Measurements from ENCODE around the gene MAP3K8.

DNA sequence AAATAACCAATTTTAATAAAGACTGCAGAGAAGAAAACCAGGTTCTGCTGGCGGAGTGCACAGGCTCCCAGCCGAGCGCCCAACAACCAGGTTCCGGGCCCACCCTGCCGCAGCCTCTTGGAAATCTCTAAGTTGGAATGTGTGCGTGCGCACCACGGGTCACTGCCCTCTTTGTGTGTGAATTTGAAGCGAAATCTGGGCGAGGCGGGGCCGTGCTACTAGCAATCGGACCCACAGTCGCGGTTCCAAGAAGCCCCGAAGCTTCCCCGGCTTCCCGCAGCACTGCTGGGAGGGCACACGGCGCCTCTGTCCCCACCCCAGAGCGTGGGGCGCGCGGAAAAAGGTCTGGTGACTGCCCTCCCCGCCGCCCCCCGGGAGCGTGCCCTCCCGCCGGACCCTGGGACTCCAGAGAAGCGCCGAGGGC lies 666 bp upstream of the MAP3K8 start:
- TF ChIP-seq CTCF (IDR thresholded peaks at IDR 0.05) (no peak), MYBL2 (CRISPR knock-in tag; IDR thresholded peaks at IDR 0.05) (no peak), JUN (CRISPR knock-in tag; IDR thresholded peaks at IDR 0.05) (no peak), NFE2L1 (CRISPR knock-in tag; IDR thresholded peaks at IDR 0.05) (no peak), MAX (CRISPR knock-in tag; IDR thresholded peaks at IDR 0.05) (no peak), JAZF1 (CRISPR knock-in tag; IDR thresholded peaks at IDR 0.05) (no peak), TCF7 (CRISPR knock-in tag; IDR thresholded peaks at IDR 0.05; ENCODE audit: low read depth) (no peak), PRRX2 (CRISPR knock-in tag; IDR thresholded peaks at IDR 0.05) (no peak)
